K562 (cell line): Measurements from ENCODE around the gene TMEM108. TPM values are rescaled to one million over a fixed set of nuclear protein-coding genes. Genes with fewer than 3 reads are reported as not detected.

Source experiments
- ATAC-seq: fragments of 200-7000 bp; cut with Tn5 transposase; 3 replicates; pipeline ENCODE4 v1.9.1; 2020; ENCODE audit warnings: moderate library complexity
- BruUV-seq: library from RNA; stranded (reverse); fragments of 400-500 nt; replicated peaks from 2 replicates; lab custom pipeline; 2021; lab: Mats Ljungman, UMichigan
- CTCF ChIA-PET: fragments of 300-600 bp; formaldehyde crosslinking; extraction: SDS; loops from one replicate; lab custom pipeline; 2021; ENCODE audit warnings: low intra/inter-chr PET ratio; lab: Yijun Ruan, JAX
- POLR2A ChIA-PET: fragments of 300-600, 350-650 bp; sonication (Branson Sonifier 250); formaldehyde crosslinking; extraction: SDS; loops from one replicate; lab custom pipeline; 2021; ENCODE audit warnings: antibody characterized with exemption, inconsistent platforms; lab: Yijun Ruan, JAX
- DNase-seq, 4 experiments: peaks; one replicate each; pipeline versions ENCODE4 v3.0.0 to v3.0.0-alpha.2; 2011 to 2018; ENCODE audit warnings: low spot score in 3 of 4, mixed read lengths in 3 of 4; ENCODE audit errors: extremely low read depth in 1 of 4
- FAIRE-seq: peaks from 2 replicates; lab custom pipeline; 2011; peaks lifted over from hg19 to GRCh38; lab: Jason Lieb, UNC
- H2AFZ ChIP-seq: 2 replicates; pipeline ENCODE4 v1.6.0; 2011; ENCODE audit warnings: low read depth, low read length, control low read depth, inconsistent platforms
- H3K27ac ChIP-seq: fragments of 200-600 bp; 3 replicates; pipeline ENCODE4 v1.8.0; 2011; ENCODE audit warnings: low read depth, mild to moderate bottlenecking, control low read depth, inconsistent platforms, low read length, moderate library complexity, mixed read lengths; ENCODE audit errors: extremely low read depth
- H3K27me3 ChIP-seq, 2 experiments: fragments of 300-600 bp in 1 of 2; 2 replicates in 1 of 2; 3 replicates in 1 of 2; pipeline versions ENCODE4 v1.6.0 to v1.8.0; 2011; ENCODE audit warnings: inconsistent platforms in 2 of 2, low read length in 2 of 2, mild to moderate bottlenecking in 1 of 2, mixed read lengths in 1 of 2, moderate library complexity in 1 of 2; ENCODE audit not compliant: control insufficient read depth in 2 of 2, insufficient read depth in 2 of 2
- H3K36me3 ChIP-seq: fragments of 300-600 bp; 3 replicates; pipeline ENCODE4 v1.8.0; 2011; ENCODE audit warnings: mild to moderate bottlenecking, low read length, inconsistent platforms; ENCODE audit not compliant: control insufficient read depth, insufficient read depth
- H3K4me1 ChIP-seq, 2 experiments: fragments of 200-600 bp in 1 of 2; replicated peaks in 1 of 2; 2 replicates in 1 of 2; 3 replicates in 1 of 2; pipeline versions ENCODE4 v1.5.1 to v1.8.0; 2011; ENCODE audit warnings: inconsistent platforms in 2 of 2, low read length in 2 of 2, mild to moderate bottlenecking in 1 of 2, mixed read lengths in 1 of 2, moderate library complexity in 1 of 2; ENCODE audit not compliant: control insufficient read depth in 2 of 2, insufficient read depth in 2 of 2
- H3K4me2 ChIP-seq: 2 replicates; pipeline ENCODE4 v1.6.1; 2011; ENCODE audit warnings: low read length, control low read depth, inconsistent platforms, mixed read lengths; ENCODE audit not compliant: insufficient read depth
- H3K4me3 ChIP-seq: fragments of 200-600 bp; sonication (generic), shearing (Covaris generic); 2 replicates; pipeline ENCODE4 v1.5.1; 2016; ENCODE audit warnings: control low read depth, inconsistent platforms
- H3K79me2 ChIP-seq: fragments of 200-600 bp; 3 replicates; pipeline ENCODE4 v1.8.0; 2011; ENCODE audit warnings: low read length, inconsistent platforms; ENCODE audit not compliant: control insufficient read depth, insufficient read depth
- H3K9ac ChIP-seq, 2 experiments: 2 replicates each; pipeline versions ENCODE4 v1.6.0 to v1.6.1; 2011; ENCODE audit warnings: low read depth in 2 of 2, low read length in 2 of 2, control low read depth in 1 of 2, inconsistent platforms in 1 of 2, mild to moderate bottlenecking in 1 of 2, mixed read lengths in 1 of 2; ENCODE audit not compliant: insufficient read depth in 1 of 2
- H3K9me1 ChIP-seq: one replicate; pipeline ENCODE4 v1.6.0; 2011; ENCODE audit warnings: inconsistent platforms, mild to moderate bottlenecking, low read length, moderate library complexity; ENCODE audit not compliant: control insufficient read depth, insufficient read depth
- H3K9me3 ChIP-seq: replicated peaks from 2 replicates; pipeline ENCODE4 v1.5.1; 2011; ENCODE audit warnings: low read depth, low read length, inconsistent platforms; ENCODE audit not compliant: control insufficient read depth, insufficient read depth
- H4K20me1 ChIP-seq: replicated peaks from 2 replicates; pipeline ENCODE4 v1.6.1; 2011; ENCODE audit warnings: low read length, inconsistent platforms, mixed read lengths; ENCODE audit not compliant: control insufficient read depth, insufficient read depth
- BMI1 ChIP-seq: fragments of 150-350 bp; IDR thresholded peaks from 2 replicates; pipeline ENCODE4 v1.6.1; 2014; ENCODE audit warnings: low read length
- BRD9 ChIP-seq: fragments of 450-650 bp; IDR thresholded peaks from 2 replicates; pipeline ENCODE4 v1.6.1; 2018; ENCODE audit warnings: low read depth; ENCODE audit not compliant: partially characterized antibody
- SIRT6 ChIP-seq: IDR thresholded peaks from one replicate; pipeline ENCODE4 v1.6.1; 2012; ENCODE audit warnings: low read depth, mild to moderate bottlenecking, control low read depth, inconsistent platforms, low read length, moderate library complexity
- ZNF175 ChIP-seq: fragments of 200-800 bp; sonication (Bioruptor generic); IDR thresholded peaks from 2 replicates; pipeline ENCODE4 v1.6.1; 2016; ENCODE audit warnings: low read depth, mild to moderate bottlenecking, missing genetic modification characterization, missing compliant biosample characterization
- ZNF316 ChIP-seq: fragments of 450-650 bp; IDR thresholded peaks from 2 replicates; pipeline ENCODE4 v1.6.1; 2016
- WGBS: fragments of 100-300 bp; shearing (Covaris generic); methylation state at CpG from one replicate; pipeline ENCODE4 v1.1.6; 2016; ENCODE audit warnings: low coverage, mixed read lengths; ENCODE audit not compliant: insufficient coverage; ENCODE audit errors: missing lambda C conversion rate; 5-methylcytosine and 5-hydroxymethylcytosine counted together
- in situ Hi-C: fragments of 300-500 bp; cut with MboI; formaldehyde crosslinking; loops from 4 replicates; pipeline ENCODE4 v1.15.0; 2018; ENCODE audit warnings: inconsistent platforms, mixed read lengths
- intact Hi-C: fragments of 100-400 bp; cut with micrococcal nuclease; formaldehyde crosslinking; loops from 2 replicates; pipeline ENCODE4 v1.14.2; 2022
- polyA plus RNA-seq, 8 experiments: library from polyadenylated mRNA; depleted of rRNA in 4 of 8; stranded (reverse) in 5 of 8; unstranded in 3 of 8; fragments of >200 nt; fragmentation: Nextera tagmentation in 2 of 8; fragmentation: Illumina TruSeq in 1 of 8; extraction: Ambion mirVana in 2 of 8; extraction: Trizol in 1 of 8; gene quantifications; 2 replicates each; pipeline versions ENCODE4 v1.2.1 to v1.2.3, GENCODE V29; 2011 to 2014; ENCODE audit warnings: inconsistent platforms in 1 of 8, missing spikeins in 1 of 8
- total RNA-seq, 7 experiments: library from RNA; depleted of rRNA in 6 of 7; stranded (reverse); fragments of >200 nt in 6 of 7; fragmentation: Illumina TruSeq in 2 of 7; extraction: Trizol in 2 of 7; gene quantifications; 2 replicates each; pipeline versions ENCODE4 v1.2.1 to v1.2.3, GENCODE V29; 2011 to 2021; ENCODE audit warnings: low replicate concordance in 1 of 7

Gene TMEM108
- total and polyA plus RNA-seq, 9 of the 15 experiments (the other 6 are each of a cell fraction or from before 2014, with no cell fraction given) = 0.65 to 11.1 (median 3.4) TPM

DNA sequence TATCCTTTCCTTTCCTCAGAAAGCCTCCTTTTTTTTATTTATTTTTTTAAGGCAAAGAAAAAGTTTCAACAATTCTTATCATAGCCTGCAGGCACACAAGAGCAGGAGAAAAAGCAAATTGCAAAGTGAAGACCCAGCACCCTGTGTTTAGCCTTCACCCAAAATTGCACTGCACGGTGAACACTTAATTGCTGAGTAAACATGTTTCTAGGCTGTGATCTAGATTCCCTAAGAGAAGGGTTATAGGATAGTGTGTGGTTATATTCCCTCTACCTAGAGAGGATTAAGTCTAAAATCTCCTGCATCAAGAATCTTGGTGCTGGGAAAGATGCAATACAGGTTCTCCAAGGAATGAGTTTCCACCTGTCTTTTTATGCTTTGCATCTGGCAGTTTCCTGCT is 291.4 kb downstream of the TMEM108 start:
- Histone ChIP-seq H4K20me1 (no peaks in the 10 kb centered on the region), H3K27ac (no peak overlapping the region), H3K4me3 (no peak overlapping the region), H2AFZ (no peak overlapping the region), H3K36me3 (no peaks in the 10 kb centered on the region), H3K79me2 (no peaks in the 10 kb centered on the region), H3K4me2 (no peak overlapping the region), H3K9me3 (no peaks in the 10 kb centered on the region), H3K9me1 (no peaks in the 10 kb centered on the region), H3K4me1 (no peaks in the 10 kb centered on the region), H3K9ac (no peak overlapping the region), H3K27me3 (no peaks in the 10 kb centered on the region)
- CTCF ChIA-PET = no interaction called here
- ATAC-seq (no peak), DNase-seq (no peak), FAIRE-seq (no peak)
- TF ChIP-seq SIRT6 (no peak), ZNF316 (peak; percentile 35; the same call in 1 of the 2 replicates)
- BruUV-seq = no TSS peak
- intact Hi-C loops (no loop called here), in situ Hi-C loops (no loop called here)
- WGBS = 0% methylated on average over 1 of the region's 1 CpG
- POLR2A ChIA-PET = no interaction called here

DNA sequence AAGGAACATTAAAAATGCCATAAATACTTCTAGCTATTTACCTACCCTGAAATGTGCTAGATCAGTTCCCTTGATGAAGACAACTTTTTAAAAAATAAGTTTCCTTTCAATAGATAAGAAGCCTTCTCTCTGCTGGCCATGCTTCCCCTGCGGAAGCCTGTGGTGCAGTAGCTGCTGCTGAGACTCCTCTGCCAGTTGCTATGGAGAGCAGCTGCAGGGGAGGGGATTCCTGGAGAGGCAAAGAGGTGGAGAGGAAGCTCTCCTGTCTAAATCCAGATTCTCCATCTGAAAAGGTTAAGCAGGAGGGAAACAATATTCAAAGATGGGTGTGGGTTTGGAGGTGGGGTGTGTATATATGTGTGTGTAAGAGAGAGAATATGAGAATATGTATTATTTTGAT is 291.9 kb downstream of the TMEM108 start:
- CTCF ChIA-PET = interaction anchor here (0.5 kb wide), 1 partner anchor 142 kb away, joined by 3 read pairs; no protein-coding TSS in a partner anchor
- Histone ChIP-seq H4K20me1 (no peaks in the 10 kb centered on the region), H3K9me1 (no peaks in the 10 kb centered on the region), H3K4me1 (no peaks in the 10 kb centered on the region), H3K4me2 (no peak overlapping the region), H3K9me3 (no peaks in the 10 kb centered on the region), H3K4me3 (no peak overlapping the region), H3K36me3 (no peaks in the 10 kb centered on the region), H3K27me3 (no peaks in the 10 kb centered on the region), H2AFZ (no peak overlapping the region), H3K9ac (no peak overlapping the region), H3K27ac (no peak overlapping the region), H3K79me2 (no peaks in the 10 kb centered on the region)
- ATAC-seq (no peak), FAIRE-seq (no peak), DNase-seq (no peak)
- intact Hi-C loops (no loop called here), in situ Hi-C loops (no loop called here)
- TF ChIP-seq ZNF175 (CRISPR knock-in tag) = no peak
- no peak for TF ChIP-seq BRD9
- no peak for TF ChIP-seq BMI1
- no TSS peak for BruUV-seq
- WGBS = 17% methylated on average over 1 of the region's 1 CpG
- POLR2A ChIA-PET = no interaction called here
